WERI-Rb-1 (cell line): ENCODE results near the gene CSRNP3.

Source experiments
- DNase-seq: peaks from one replicate; pipeline ENCODE4 v3.0.0-alpha.2; 2020
- H3K27ac ChIP-seq: fragments of 250-450 bp; sonication (Bioruptor Pico); 2 replicates; pipeline ENCODE4 v1.5.1; 2020; ENCODE audit warnings: mild to moderate bottlenecking, moderate library complexity
- H3K27me3 ChIP-seq: fragments of 250-450 bp; sonication (Bioruptor Pico); 2 replicates; pipeline ENCODE4 v1.5.1; 2021; ENCODE audit warnings: mild to moderate bottlenecking, low read depth, moderate library complexity; ENCODE audit not compliant: insufficient read depth, severe bottlenecking
- H3K36me3 ChIP-seq: fragments of 250-450 bp; sonication (Bioruptor Pico); 2 replicates; pipeline ENCODE4 v1.5.1; 2020; ENCODE audit warnings: mild to moderate bottlenecking, moderate library complexity
- H3K4me3 ChIP-seq: 2 replicates; pipeline ENCODE4 v1.5.1; 2011; ENCODE audit warnings: low read depth, mild to moderate bottlenecking, control low read depth, low read length
- H3K9me3 ChIP-seq: fragments of 250-450 bp; sonication (Bioruptor Pico); 2 replicates; pipeline ENCODE4 v1.5.1; 2021; ENCODE audit warnings: mild to moderate bottlenecking, moderate library complexity; ENCODE audit not compliant: severe bottlenecking
- TF ChIP-seq, protein P1 (sequence below): IDR thresholded peaks from 2 replicates; pipeline ENCODE4 v1.5.1; 2011; ENCODE audit warnings: low read depth, mild to moderate bottlenecking, control low read depth, inconsistent platforms, low read length

CSRNP3 gene

DNA sequence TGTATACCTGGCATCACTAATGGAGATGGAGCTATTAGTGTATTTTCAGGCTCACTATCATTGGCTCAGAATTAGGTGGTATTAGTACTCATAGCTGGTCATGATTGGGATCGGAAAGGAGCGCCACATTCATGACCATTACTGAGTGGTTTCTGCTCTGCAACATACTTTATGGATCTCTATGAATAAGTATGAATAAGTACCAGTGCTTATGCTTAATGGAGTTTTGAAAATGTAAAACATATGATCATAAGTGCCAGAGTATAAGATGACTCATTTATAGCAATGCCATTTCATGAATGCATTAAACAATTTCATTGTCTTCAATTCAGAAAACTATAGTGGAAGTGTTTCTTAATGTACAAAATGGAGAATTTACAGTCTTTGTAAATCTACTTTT, 167.9 kb downstream of the CSRNP3 start:
- H3K36me3 ChIP-seq: no peaks in the 10 kb centered on the region
- no peaks in the 10 kb centered on the region for H3K27me3 ChIP-seq
- no peak overlapping the region for H3K27ac ChIP-seq
- H3K9me3 ChIP-seq: no peaks in the 10 kb centered on the region
- DNase-seq: no peak
- no peak overlapping the region for H3K4me3 ChIP-seq
- TF ChIP-seq, protein P1, sequence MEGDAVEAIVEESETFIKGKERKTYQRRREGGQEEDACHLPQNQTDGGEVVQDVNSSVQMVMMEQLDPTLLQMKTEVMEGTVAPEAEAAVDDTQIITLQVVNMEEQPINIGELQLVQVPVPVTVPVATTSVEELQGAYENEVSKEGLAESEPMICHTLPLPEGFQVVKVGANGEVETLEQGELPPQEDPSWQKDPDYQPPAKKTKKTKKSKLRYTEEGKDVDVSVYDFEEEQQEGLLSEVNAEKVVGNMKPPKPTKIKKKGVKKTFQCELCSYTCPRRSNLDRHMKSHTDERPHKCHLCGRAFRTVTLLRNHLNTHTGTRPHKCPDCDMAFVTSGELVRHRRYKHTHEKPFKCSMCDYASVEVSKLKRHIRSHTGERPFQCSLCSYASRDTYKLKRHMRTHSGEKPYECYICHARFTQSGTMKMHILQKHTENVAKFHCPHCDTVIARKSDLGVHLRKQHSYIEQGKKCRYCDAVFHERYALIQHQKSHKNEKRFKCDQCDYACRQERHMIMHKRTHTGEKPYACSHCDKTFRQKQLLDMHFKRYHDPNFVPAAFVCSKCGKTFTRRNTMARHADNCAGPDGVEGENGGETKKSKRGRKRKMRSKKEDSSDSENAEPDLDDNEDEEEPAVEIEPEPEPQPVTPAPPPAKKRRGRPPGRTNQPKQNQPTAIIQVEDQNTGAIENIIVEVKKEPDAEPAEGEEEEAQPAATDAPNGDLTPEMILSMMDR: no peak

DNA sequence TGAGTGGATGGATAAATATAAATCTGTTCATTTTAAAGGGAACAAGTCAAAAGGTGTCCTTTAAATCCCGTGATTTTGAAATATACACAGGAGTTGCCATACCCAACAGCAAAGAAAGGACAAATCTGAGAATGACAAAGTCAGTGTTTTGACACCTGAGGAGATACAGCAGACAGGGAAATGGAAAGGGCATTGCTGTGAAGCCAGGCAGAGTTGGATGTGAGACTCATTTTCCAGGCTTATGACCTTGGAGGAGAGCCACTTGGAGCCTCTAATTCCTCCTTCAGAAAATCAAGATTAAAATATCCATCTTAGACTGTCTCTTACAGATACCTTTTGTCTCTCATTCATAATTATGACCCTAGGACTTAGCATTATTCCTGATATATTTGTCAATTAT, 170.0 kb downstream of the CSRNP3 start:
- Histone ChIP-seq H3K27ac (no peak overlapping the region), H3K9me3 (no peaks in the 10 kb centered on the region), H3K27me3 (no peaks in the 10 kb centered on the region), H3K4me3 (no peak overlapping the region), H3K36me3 (no peaks in the 10 kb centered on the region)
- TF ChIP-seq, protein P1: no peak
- no peak for DNase-seq

DNA sequence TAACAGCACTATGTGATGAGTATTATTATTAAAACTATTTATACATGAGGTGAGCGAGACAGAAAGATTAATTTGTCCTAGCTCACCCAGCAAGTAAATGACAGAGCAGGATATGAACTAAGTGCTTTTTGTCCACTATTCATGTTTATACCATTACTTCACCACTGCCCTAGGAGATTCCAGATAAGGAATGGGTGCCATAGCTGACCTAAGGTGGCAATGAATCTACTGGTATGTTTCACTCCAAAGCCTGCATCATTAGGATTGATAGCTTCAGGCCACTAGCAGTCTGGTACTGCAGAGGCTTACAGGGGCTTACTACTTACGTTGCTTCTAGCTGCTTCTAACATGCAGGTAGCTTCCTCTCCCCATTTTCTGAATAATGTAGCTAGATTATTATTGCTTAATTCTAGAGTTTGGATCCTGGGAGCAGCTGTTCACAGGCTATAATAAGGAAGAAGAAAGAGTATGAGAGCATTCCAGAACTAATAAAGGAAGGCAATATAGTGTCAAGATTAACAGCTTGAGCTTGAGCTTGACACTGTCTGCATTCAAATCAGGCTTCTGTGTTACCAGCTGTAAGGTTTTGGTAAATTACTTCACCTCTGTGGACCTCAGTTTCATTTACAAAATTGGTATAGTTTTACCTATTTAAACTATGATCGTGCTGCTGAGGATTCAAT, 170.9 kb downstream of the CSRNP3 start:
- TF ChIP-seq, protein P1: no peak

DNA sequence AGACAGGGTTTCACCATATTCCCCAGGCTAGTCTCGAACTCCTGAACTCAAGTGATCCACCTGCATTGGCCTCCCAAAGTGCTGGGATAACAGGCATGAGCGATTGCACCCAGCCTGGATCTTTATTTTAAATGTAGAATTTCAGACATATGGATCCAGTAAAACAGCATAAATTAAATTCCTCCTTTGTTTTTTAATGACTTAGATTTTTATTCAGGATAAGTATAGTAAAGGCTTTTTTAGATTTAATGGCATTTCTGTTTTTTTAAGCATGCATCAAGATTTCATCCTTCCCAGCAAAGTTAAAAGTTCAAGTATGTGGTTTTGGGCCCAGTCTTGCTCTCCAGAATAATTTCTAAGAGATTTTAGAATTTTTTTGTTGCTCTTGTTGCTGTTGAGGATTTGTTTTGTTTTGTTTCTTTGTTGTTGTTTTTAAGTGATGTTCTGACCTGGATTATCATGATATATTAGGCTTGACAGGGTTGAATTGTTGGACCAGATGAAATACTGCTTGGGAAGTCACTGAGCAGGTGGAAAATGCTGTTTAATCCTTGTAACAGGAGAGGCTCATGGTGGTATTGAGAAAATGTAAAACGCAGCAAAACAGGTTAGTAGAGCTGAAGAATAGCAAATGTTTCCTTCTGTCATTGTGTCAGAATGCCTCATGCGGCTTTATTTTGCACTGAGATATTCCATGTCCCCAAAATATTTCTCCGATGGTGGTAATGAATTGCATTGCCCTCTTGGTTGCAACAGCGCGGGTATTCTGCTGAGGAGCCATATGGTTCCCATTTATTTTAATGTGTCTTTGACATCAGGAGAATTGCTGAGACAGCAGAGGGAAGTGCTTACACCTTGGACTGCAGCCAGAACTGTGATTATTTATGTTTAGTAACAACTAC, 176.7 kb downstream of the CSRNP3 start:
- peak; percentile 36 for DNase-seq
- Histone ChIP-seq H3K4me3 (peak overlapping the region; percentile 47), H3K27ac (peak overlapping the region; percentile 54), H3K27me3 (no peaks in the 10 kb centered on the region), H3K36me3 (no peaks in the 10 kb centered on the region), H3K9me3 (no peaks in the 10 kb centered on the region)
- TF ChIP-seq, protein P1: no peak

More for the DNA sequence above, 170.9 kb downstream of the CSRNP3 start:
- Histone ChIP-seq H3K4me3 (no peak overlapping the region), H3K9me3 (no peaks in the 10 kb centered on the region), H3K36me3 (no peaks in the 10 kb centered on the region), H3K27ac (no peak overlapping the region), H3K27me3 (no peaks in the 10 kb centered on the region)
- peak; percentile 37 for DNase-seq

DNA sequence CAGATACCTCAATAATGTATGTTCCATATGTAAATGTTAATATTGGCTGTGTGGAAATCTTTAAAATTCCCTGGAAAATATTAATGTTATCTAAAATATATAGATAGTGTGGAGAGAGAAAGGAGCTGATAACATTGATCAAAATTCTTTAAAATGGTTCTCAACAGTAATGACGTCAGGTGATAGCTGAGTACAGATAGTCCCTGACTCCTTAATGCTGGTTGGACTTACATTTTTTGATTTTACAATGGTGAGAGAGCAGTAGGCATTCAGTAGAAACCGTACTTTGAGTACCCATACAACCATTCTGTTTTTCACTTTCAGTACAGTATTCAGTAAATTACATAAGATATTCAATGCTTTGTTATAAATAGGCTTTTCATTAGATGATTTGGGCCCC, 177.9 kb downstream of the CSRNP3 start:
- Histone ChIP-seq H3K27ac (no peak overlapping the region; the same call in 1 of the 2 replicates), H3K9me3 (no peaks in the 10 kb centered on the region), H3K36me3 (no peaks in the 10 kb centered on the region), H3K4me3 (no peak overlapping the region), H3K27me3 (no peaks in the 10 kb centered on the region)
- DNase-seq: no peak
- TF ChIP-seq, protein P1: no peak
